Spleen (tissue), 11 donors: ENCODE measurements around the gene TMEM38A. TPM values are rescaled to one million over a fixed set of nuclear protein-coding genes. Genes with fewer than 3 reads are reported as not detected.

Experiments used
- DNase-seq: peaks from one replicate; pipeline ENCODE4 v3.0.0-alpha.2; 2020
- H3K27ac ChIP-seq, 8 donors: fragments of 200-600 bp; sonication (generic) in 7 of 8; 1 replicate in 4 of 8; 2 replicates in 4 of 8; pipeline versions ENCODE4 v1.5.0 to v1.8.0; 2016 to 2021; ENCODE audit warnings: inconsistent platforms in 4 of 8, mild to moderate bottlenecking in 4 of 8, moderate library complexity in 1 of 8
- H3K27me3 ChIP-seq, 7 donors: fragments of 200-600 bp; sonication (generic) in 6 of 7; replicated peaks in 1 of 7; 1 replicate in 4 of 7; 2 replicates in 3 of 7; pipeline versions ENCODE4 v1.5.0 to v1.8.0; 2016 to 2021; ENCODE audit warnings: inconsistent platforms in 3 of 7, mild to moderate bottlenecking in 1 of 7
- H3K36me3 ChIP-seq, 6 donors: fragments of 200-600 bp; sonication (generic) in 5 of 6; 1 replicate in 4 of 6; 2 replicates in 2 of 6; pipeline versions ENCODE4 v1.5.0 to v1.8.0; 2016 to 2021; ENCODE audit warnings: inconsistent platforms in 2 of 6
- H3K4me1 ChIP-seq, 6 donors: fragments of 200-600 bp; sonication (generic) in 5 of 6; 1 replicate in 3 of 6; 2 replicates in 3 of 6; pipeline versions ENCODE4 v1.5.0 to v1.8.0; 2016 to 2021; ENCODE audit warnings: inconsistent platforms in 3 of 6
- H3K4me3 ChIP-seq, 8 donors: fragments of 200-600 bp; sonication (generic) in 7 of 8; 1 replicate in 4 of 8; 2 replicates in 4 of 8; pipeline versions ENCODE4 v1.5.0 to v1.8.0; 2016 to 2021; ENCODE audit warnings: inconsistent platforms in 4 of 8, mild to moderate bottlenecking in 4 of 8, moderate library complexity in 2 of 8
- H3K9me3 ChIP-seq, 8 donors: fragments of 200-600 bp; sonication (generic) in 7 of 8; 1 replicate in 4 of 8; 2 replicates in 4 of 8; pipeline versions ENCODE4 v1.5.0 to v1.8.0; 2016 to 2021; ENCODE audit warnings: inconsistent platforms in 4 of 8
- CTCF ChIP-seq, 11 experiments: fragments of 200-600 bp in 7 of 11; fragments of 450-650 bp in 4 of 11; sonication (generic) in 4 of 11; IDR thresholded peaks in 8 of 11; conservative IDR thresholded peaks in 3 of 11; 1 replicate in 7 of 11; 2 replicates in 4 of 11; pipeline versions ENCODE4 v1.4.0 to v1.8.0; 2016 to 2021; ENCODE audit warnings: antibody characterized with exemption in 11 of 11, inconsistent platforms in 4 of 11, mild to moderate bottlenecking in 1 of 11
- POLR2A ChIP-seq, 3 donors: fragments of 450-650 bp; IDR thresholded peaks; one replicate each; pipeline ENCODE4 v1.5.1; 2017; ENCODE audit warnings: antibody characterized with exemption in 3 of 3, mild to moderate bottlenecking in 1 of 3
- POLR2AphosphoS5 ChIP-seq, 3 donors: sonication (generic); formaldehyde crosslinking; IDR thresholded peaks; one replicate each; pipeline ENCODE4 v1.5.1; 2017; ENCODE audit warnings: antibody characterized with exemption in 3 of 3
- WGBS, 5 donors: extraction: QIAGEN DNeasy Blood & Tissue Kit in 3 of 5; methylation state at CpG; one replicate each; pipeline versions ENCODE4 v1.1.5 to v1.1.7; 2013 to 2018; 5-methylcytosine and 5-hydroxymethylcytosine counted together
- intact Hi-C: fragments of 100-400 bp; cut with DNase I; formaldehyde crosslinking; loops from one replicate; pipeline ENCODE4 v1.15.0; 2023; ENCODE audit warnings: low total_unique reads
- polyA plus RNA-seq, 3 donors: library from polyadenylated mRNA; stranded (reverse); fragments of 200-250 nt; gene quantifications; one replicate each; pipeline ENCODE4 v1.2.1, GENCODE V29; 2013
- total RNA-seq, 7 donors: library from RNA; depleted of rRNA in 3 of 7; stranded (reverse); fragments of >200 nt in 3 of 7; fragmentation: NEBNext Ultra II Directional in 4 of 7; extraction: Animal tissue kit (Norgen Biotek cat#: 25700) in 4 of 7; gene quantifications; one replicate each; pipeline versions ENCODE4 v1.1.0 to v1.2.1, GENCODE V29; 2016 to 2021
- donor health status: healthy with polysubstance abuse.
- donor health status: DM: no; HTN: no; CAD: no; lungs with moderate emphysema.
- donor health status: DM: no; HTN: no; CAD: no.
- donor health status: Bipolar disorder and iron deficiency.
- donor health status: healthy.
- donor health status: DM: no; HTN: no; CAD: no.
- donor health status: DM: yes; HTN: yes; CAD: no.

TMEM38A gene
- total and polyA plus RNA-seq, 10 donors = 1.5 to 5.4 (median 2.8) TPM

- no peak for TF ChIP-seq CTCF (IDR thresholded peaks at IDR 0.05 in 8 of 11, conservative IDR thresholded peaks at IDR 0.05 in 3 of 11)
- no peak for TF ChIP-seq POLR2A (IDR thresholded peaks at IDR 0.05)
- no peak for TF ChIP-seq POLR2AphosphoS5 (IDR thresholded peaks at IDR 0.05)
- 78 to 91% (median 84%) methylated on average over 6 to 10 of the region's 10 CpGs for WGBS, 5 donors
- Histone ChIP-seq H3K9me3 (no peaks in the 10 kb centered on the region), H3K4me1 (peaks cover 19 to 92% (median 67%) of the 10 kb centered on the region in 6 donors), H3K4me3 (no peak overlapping the region), H3K27ac (no peak overlapping the region), H3K36me3 (peaks cover 0 to 44% (median 7%) of the 10 kb centered on the region in 6 donors), H3K27me3 (no peaks in the 10 kb centered on the region)
- intact Hi-C loops = no loop called here
- no peak for DNase-seq
Observed at GRCh38 chr19:16624236-16624635, 36.7 kb upstream of the TMEM38A start.

DNA sequence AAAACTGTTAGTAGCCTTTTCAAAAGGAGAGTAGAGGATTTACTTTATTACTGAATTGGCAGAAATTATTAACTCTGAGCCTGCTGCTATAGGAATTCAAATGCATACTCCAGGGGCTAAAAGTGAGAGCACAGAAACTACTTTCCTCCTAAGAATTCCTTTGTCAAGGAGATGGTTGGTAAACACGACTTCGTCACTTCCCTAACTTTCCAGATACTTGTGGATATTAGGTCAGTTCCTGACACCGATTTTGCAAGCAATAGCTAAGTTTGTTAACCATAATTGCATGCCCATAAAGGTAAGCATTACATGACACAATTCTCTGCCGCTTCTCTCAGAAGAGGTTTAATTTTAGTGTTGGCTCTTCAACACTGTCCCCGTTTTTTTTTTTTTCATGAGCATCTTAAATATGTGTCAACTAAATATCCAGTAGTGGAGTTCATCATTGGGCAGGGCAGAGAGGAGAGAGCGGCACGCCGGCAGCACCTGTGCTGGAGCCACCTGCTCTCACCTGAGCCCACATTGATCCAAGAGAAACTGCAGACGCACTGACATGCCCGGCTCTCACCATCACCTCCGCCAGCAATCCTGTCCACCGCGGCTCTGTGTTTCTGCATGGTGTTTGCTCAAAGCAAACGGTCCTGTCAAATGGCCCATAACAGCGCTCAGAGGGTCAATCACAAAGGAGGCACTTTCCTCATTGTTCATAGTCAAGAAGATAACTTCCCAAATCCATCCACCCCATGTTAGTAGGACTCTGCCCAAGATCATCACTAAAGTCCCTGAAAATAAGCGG lies 35.6 kb upstream of the TMEM38A start:
- H3K36me3 ChIP-seq = peaks cover 0 to 50% (median 9%) of the 10 kb centered on the region in 6 donors
- peak overlapping the region in 3 of 8 donors; percentile 4 to 38 (median 24) for H3K27ac ChIP-seq
- DNase-seq = no peak
- H3K4me1 ChIP-seq = peaks cover 22 to 88% (median 61%) of the 10 kb centered on the region in 6 donors
- no peak overlapping the region for H3K4me3 ChIP-seq
- TF ChIP-seq CTCF (IDR thresholded peaks at IDR 0.05 in 8 of 11, conservative IDR thresholded peaks at IDR 0.05 in 3 of 11) (no peak), POLR2AphosphoS5 (IDR thresholded peaks at IDR 0.05) (no peak), POLR2A (IDR thresholded peaks at IDR 0.05) (no peak)
- WGBS, 5 donors = 79 to 85% (median 80%) methylated on average over 16 of the region's 16 CpGs
- H3K9me3 ChIP-seq = no peaks in the 10 kb centered on the region
- intact Hi-C loops = no loop called here
- no peaks in the 10 kb centered on the region for H3K27me3 ChIP-seq

DNA sequence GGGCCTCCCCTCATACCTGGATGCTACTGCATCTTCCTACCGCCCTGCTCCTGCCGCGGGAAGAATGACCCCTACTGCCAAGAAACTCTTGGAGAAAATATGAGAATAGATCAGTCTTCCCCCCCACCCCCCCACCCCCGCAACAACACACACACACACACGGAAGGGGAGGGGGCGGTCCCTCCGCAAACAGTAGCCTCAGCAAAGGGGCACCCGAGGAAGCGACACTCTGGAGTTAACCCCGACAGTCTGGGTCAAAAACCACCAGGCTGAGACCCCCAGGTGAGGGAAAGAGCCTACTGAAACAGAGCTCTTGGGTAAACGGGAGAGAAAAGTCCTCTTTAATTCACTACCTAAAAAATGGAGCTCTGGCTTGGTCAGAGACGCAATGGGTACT lies 34.1 kb upstream of the TMEM38A start:
- Histone ChIP-seq H3K36me3 (peaks cover 0 to 59% (median 20%) of the 10 kb centered on the region in 6 donors), H3K27me3 (no peaks in the 10 kb centered on the region), H3K9me3 (no peaks in the 10 kb centered on the region), H3K4me3 (peak overlapping the region; percentile 76 to 99 (median 93)), H3K27ac (peak overlapping the region; percentile 53 to 99 (median 96)), H3K4me1 (peaks cover 22 to 73% (median 53%) of the 10 kb centered on the region in 6 donors)
- TF ChIP-seq POLR2A (IDR thresholded peaks at IDR 0.05) = no peak
- no peak for TF ChIP-seq POLR2AphosphoS5 (IDR thresholded peaks at IDR 0.05)
- TF ChIP-seq CTCF (IDR thresholded peaks at IDR 0.05 in 8 of 11, conservative IDR thresholded peaks at IDR 0.05 in 3 of 11) = no peak
- intact Hi-C loops = no loop called here
- DNase-seq = no peak
- WGBS, 5 donors = 1 to 9% (median 4%) methylated on average over 11 to 12 of the region's 12 CpGs

GRCh38 chr19:16627193-16627927 lies 33.6 kb upstream of the TMEM38A start:
- peak overlapping the region; percentile 76 to 99 (median 93) for H3K4me3 ChIP-seq
- H3K9me3 ChIP-seq = no peaks in the 10 kb centered on the region
- peaks cover 22 to 68% (median 50%) of the 10 kb centered on the region in 6 donors for H3K4me1 ChIP-seq
- H3K36me3 ChIP-seq = peaks cover 0 to 59% (median 22%) of the 10 kb centered on the region in 6 donors
- no peaks in the 10 kb centered on the region for H3K27me3 ChIP-seq
- peak overlapping the region; percentile 74 to 99 (median 96) for H3K27ac ChIP-seq
- no peak for DNase-seq
- WGBS, 5 donors = 0 to 1% (median 0%) methylated on average over 10 to 52 of the region's 52 CpGs
- intact Hi-C loops = no loop called here
- TF ChIP-seq POLR2A (IDR thresholded peaks at IDR 0.05) (no peak), POLR2AphosphoS5 (IDR thresholded peaks at IDR 0.05) (no peak), CTCF (IDR thresholded peaks at IDR 0.05 in 8 of 11, conservative IDR thresholded peaks at IDR 0.05 in 3 of 11) (no peak)
